HepG2 (cell line): ENCODE results near the gene KRT82. TPM values are rescaled to one million over a fixed set of nuclear protein-coding genes. Genes with fewer than 3 reads are reported as not detected.

Experiments used
- ATAC-seq: fragments of 200-7000 bp; cut with Tn5 transposase; 3 replicates; pipeline ENCODE4 v1.9.1; 2020; ENCODE audit warnings: mild to moderate bottlenecking, moderate library complexity
- BruUV-seq: library from RNA; stranded (reverse); fragments of 400-500 nt; replicated peaks from 2 replicates; lab custom pipeline; 2021; lab: Mats Ljungman, UMichigan
- CTCF ChIA-PET: fragments of 300-600 bp; formaldehyde crosslinking; extraction: SDS; loops from one replicate; lab custom pipeline; 2021; ENCODE audit warnings: low total read pairs, inconsistent platforms, low intra/inter-chr PET ratio; lab: Yijun Ruan, JAX
- POLR2A ChIA-PET: fragments of 350-600 bp; sonication (Branson Sonifier 250); formaldehyde crosslinking; loops from one replicate; lab custom pipeline; 2020; ENCODE audit warnings: antibody characterized with exemption, inconsistent platforms; lab: Yijun Ruan, JAX
- DNase-seq: peaks from one replicate; pipeline ENCODE4 v3.0.0-alpha.2; 2015; ENCODE audit warnings: low spot score
- FAIRE-seq: peaks from 3 replicates; lab custom pipeline; 2011; peaks lifted over from hg19 to GRCh38; lab: Jason Lieb, UNC
- H2AFZ ChIP-seq: one replicate; pipeline ENCODE4 v1.6.1; 2011; ENCODE audit warnings: low read length, inconsistent platforms
- H3K27ac ChIP-seq: fragments of 300-600 bp; 3 replicates; pipeline ENCODE4 v1.8.0; 2011; ENCODE audit warnings: mixed run types, mild to moderate bottlenecking, mixed read lengths, low read length, inconsistent platforms; ENCODE audit not compliant: insufficient read depth; ENCODE audit errors: extremely low read length
- H3K27me3 ChIP-seq, 2 experiments: fragments of 200-600 bp in 1 of 2; 2 replicates in 1 of 2; 3 replicates in 1 of 2; pipeline versions ENCODE4 v1.6.0 to v1.8.0; 2011; ENCODE audit warnings: low read length in 2 of 2, mild to moderate bottlenecking in 2 of 2, moderate library complexity in 2 of 2, inconsistent platforms in 1 of 2; ENCODE audit not compliant: insufficient read depth in 2 of 2, control insufficient read depth in 1 of 2
- H3K36me3 ChIP-seq, 2 experiments: fragments of 200-600 bp in 1 of 2; replicated peaks in 1 of 2; 2 replicates in 1 of 2; 3 replicates in 1 of 2; pipeline versions ENCODE4 v1.5.1 to v1.8.0; 2011; ENCODE audit warnings: low read length in 2 of 2, inconsistent platforms in 1 of 2; ENCODE audit not compliant: insufficient read depth in 2 of 2, control insufficient read depth in 1 of 2
- H3K4me1 ChIP-seq: 2 replicates; pipeline ENCODE4 v1.5.1; 2012; ENCODE audit warnings: low read length, inconsistent platforms; ENCODE audit not compliant: insufficient read depth
- H3K4me2 ChIP-seq: 2 replicates; pipeline ENCODE4 v1.6.0; 2011; ENCODE audit warnings: low read depth, low read length, inconsistent platforms
- H3K4me3 ChIP-seq, 3 experiments: fragments of 200-600 bp in 1 of 3; sonication (generic), shearing (Covaris generic) in 1 of 3; replicated peaks in 1 of 3; 2 replicates each; pipeline ENCODE4 v1.5.1; 2011 to 2016; ENCODE audit warnings: low read length in 3 of 3, inconsistent platforms in 2 of 3, low read depth in 2 of 3, mild to moderate bottlenecking in 2 of 3, control low read depth in 1 of 3, mixed read lengths in 1 of 3; ENCODE audit not compliant: insufficient read depth in 1 of 3
- H3K79me2 ChIP-seq: one replicate; pipeline ENCODE4 v1.6.1; 2011; ENCODE audit warnings: low read length, inconsistent platforms; ENCODE audit not compliant: insufficient read depth
- H3K9ac ChIP-seq: 2 replicates; pipeline ENCODE4 v1.6.0; 2011; ENCODE audit warnings: mild to moderate bottlenecking, low read depth, low read length, inconsistent platforms; ENCODE audit not compliant: insufficient read depth
- H3K9me3 ChIP-seq: 2 replicates; pipeline ENCODE4 v1.5.1; 2012; ENCODE audit warnings: mild to moderate bottlenecking, low read length
- H4K20me1 ChIP-seq: 2 replicates; pipeline ENCODE4 v1.6.0; 2011; ENCODE audit warnings: inconsistent platforms, mild to moderate bottlenecking, low read length, moderate library complexity; ENCODE audit not compliant: insufficient read depth
- ARHGAP35 ChIP-seq: sonication (generic); formaldehyde crosslinking; IDR thresholded peaks from 2 replicates; pipeline ENCODE4 v1.9.0; 2022; ENCODE audit warnings: mild to moderate bottlenecking, inconsistent platforms, moderate library complexity, missing genetic modification reagents, borderline replicate concordance
- CBX1 ChIP-seq: IDR thresholded peaks from one replicate; pipeline ENCODE4 v1.6.1; 2016; ENCODE audit warnings: antibody characterized with exemption, low read depth
- DPF2 ChIP-seq: sonication (generic); formaldehyde crosslinking; IDR thresholded peaks from 2 replicates; pipeline ENCODE4 v1.4.0; 2020; ENCODE audit warnings: mild to moderate bottlenecking, low read depth, missing genetic modification reagents, borderline replicate concordance
- HCFC1 ChIP-seq: fragments of 150-350 bp; IDR thresholded peaks from 2 replicates; pipeline ENCODE4 v1.6.1; 2014; ENCODE audit warnings: low read depth, low read length
- HNF4A ChIP-seq: sonication (generic); formaldehyde crosslinking; IDR thresholded peaks from 2 replicates; pipeline ENCODE4 v1.4.0; 2020; ENCODE audit warnings: missing genetic modification reagents
- ISX ChIP-seq: sonication (generic); formaldehyde crosslinking; conservative IDR thresholded peaks from 2 replicates; pipeline ENCODE4 v1.5.0; 2020; ENCODE audit warnings: missing genetic modification reagents
- JUNB ChIP-seq: sonication (generic); formaldehyde crosslinking; IDR thresholded peaks from 2 replicates; pipeline ENCODE4 v1.8.0; 2022; ENCODE audit warnings: missing genetic modification reagents, mild to moderate bottlenecking, borderline replicate concordance
- NFKB2 ChIP-seq: sonication (generic); formaldehyde crosslinking; IDR thresholded peaks from 2 replicates; pipeline ENCODE4 v1.4.0; 2020; ENCODE audit warnings: missing genetic modification reagents, borderline replicate concordance
- NKX3-1 ChIP-seq: sonication (generic); formaldehyde crosslinking; IDR thresholded peaks from 2 replicates; pipeline ENCODE4 v1.5.0; 2020; ENCODE audit warnings: missing genetic modification reagents
- ZFP82 ChIP-seq: sonication (generic); formaldehyde crosslinking; IDR thresholded peaks from 2 replicates; pipeline ENCODE4 v1.5.1; 2020; ENCODE audit warnings: mild to moderate bottlenecking, missing genetic modification reagents, borderline replicate concordance
- ZNF207 ChIP-seq: fragments of 450-650 bp; IDR thresholded peaks from 2 replicates; pipeline ENCODE4 v1.6.1; 2016; ENCODE audit warnings: antibody characterized with exemption, borderline replicate concordance
- ZNF292 ChIP-seq: sonication (generic); formaldehyde crosslinking; IDR thresholded peaks from 2 replicates; pipeline ENCODE4 v1.8.1; 2022; ENCODE audit warnings: mild to moderate bottlenecking, low read depth, missing genetic modification reagents, borderline replicate concordance
- ZNF30 ChIP-seq: sonication (generic); formaldehyde crosslinking; IDR thresholded peaks from 2 replicates; pipeline ENCODE4 v1.5.0; 2020; ENCODE audit warnings: mild to moderate bottlenecking, missing genetic modification reagents
- ZNF451 ChIP-seq: sonication (generic); formaldehyde crosslinking; IDR thresholded peaks from 2 replicates; pipeline ENCODE4 v1.5.0; 2020; ENCODE audit warnings: mild to moderate bottlenecking, missing genetic modification reagents
- ZNF607 ChIP-seq: sonication (generic); formaldehyde crosslinking; IDR thresholded peaks from 2 replicates; pipeline ENCODE4 v1.5.1; 2020; ENCODE audit warnings: missing genetic modification reagents, mild to moderate bottlenecking, borderline replicate concordance
- ZNF616 ChIP-seq: sonication (generic); formaldehyde crosslinking; IDR thresholded peaks from 2 replicates; pipeline ENCODE4 v1.5.0; 2020; ENCODE audit warnings: low read depth, mild to moderate bottlenecking, missing genetic modification reagents
- ZNF749 ChIP-seq: sonication (generic); formaldehyde crosslinking; IDR thresholded peaks from 2 replicates; pipeline ENCODE4 v1.8.0; 2022; ENCODE audit warnings: mild to moderate bottlenecking, missing genetic modification reagents, moderate library complexity, borderline replicate concordance
- ZNF766 ChIP-seq: sonication (generic); formaldehyde crosslinking; IDR thresholded peaks from 2 replicates; pipeline ENCODE4 v1.5.0; 2020; ENCODE audit warnings: missing genetic modification reagents, borderline replicate concordance
- ZNF878 ChIP-seq: sonication (generic); formaldehyde crosslinking; IDR thresholded peaks from 2 replicates; pipeline ENCODE4 v1.8.1; 2023; ENCODE audit warnings: mild to moderate bottlenecking, missing genetic modification reagents, moderate library complexity
- WGBS: methylation state at CpG from one replicate; pipeline ENCODE4 v1.1.6; 2017; ENCODE audit warnings: low lambda C conversion rate; 5-methylcytosine and 5-hydroxymethylcytosine counted together
- in situ Hi-C: cut with HindIII; loops from 2 replicates; pipeline ENCODE4 v1.10.0; 2017; ENCODE audit warnings: low pct_unique_long_range_greater_than_20kb; ENCODE audit not compliant: extremely low pct_ligation_motif_present
- intact Hi-C: fragments of 100-400 bp; cut with micrococcal nuclease; formaldehyde crosslinking; loops from one replicate; pipeline ENCODE4 v1.10.0; 2022; ENCODE audit not compliant: unreplicated experiment
- polyA plus RNA-seq, 8 experiments: library from polyadenylated mRNA; depleted of rRNA in 3 of 8; stranded (reverse) in 7 of 8; unstranded in 1 of 8; fragments of >200 nt; fragmentation: Illumina TruSeq in 4 of 8; extraction: Trizol in 4 of 8; gene quantifications; 2 replicates each; pipeline versions ENCODE4 v1.2.1 to v1.2.3, GENCODE V29; 2011 to 2016; ENCODE audit warnings: low read depth in 4 of 8, missing spikeins in 1 of 8, mixed read lengths in 1 of 8; ENCODE audit not compliant: insufficient read depth in 1 of 8
- total RNA-seq, 5 experiments: library from RNA; depleted of rRNA; stranded (reverse); fragments of >200 nt; fragmentation: Illumina TruSeq; extraction: Trizol; gene quantifications; 2 replicates each; pipeline ENCODE4 v1.2.3, GENCODE V29; 2016; ENCODE audit warnings: low read depth in 1 of 5
- TF ChIP-seq, protein P1 (sequence below): sonication (generic); formaldehyde crosslinking; IDR thresholded peaks from 2 replicates; pipeline ENCODE4 v1.4.0; 2020; ENCODE audit warnings: mild to moderate bottlenecking, missing genetic modification reagents, borderline replicate concordance

The KRT82 gene
- total and polyA plus RNA-seq, 2 of the 13 experiments (the other 11 are each of a cell fraction or from before 2014, with no cell fraction given): not detected

DNA sequence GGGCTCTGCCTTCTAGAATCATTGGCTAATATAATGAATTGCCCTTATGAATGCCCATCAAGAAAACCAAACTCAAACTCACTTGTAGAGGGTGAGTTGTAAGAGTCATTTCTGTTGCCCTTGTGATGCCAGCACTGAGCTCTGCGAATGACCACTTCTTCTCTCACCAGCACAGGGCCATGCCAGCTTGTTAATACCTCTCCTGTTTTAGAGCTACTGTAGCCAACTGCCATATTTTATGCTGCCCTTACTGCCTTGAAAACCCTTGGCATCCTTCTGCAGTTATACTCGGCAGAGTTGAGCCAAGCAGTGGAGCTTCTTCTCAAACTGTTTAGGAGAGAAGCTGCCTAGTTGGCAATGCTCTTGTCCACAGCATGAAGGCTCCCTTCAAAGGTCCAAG is 19.9 kb upstream of the KRT82 start (continued):
- no peak for TF ChIP-seq CBX1
- TF ChIP-seq DPF2: no peak
- no peak for TF ChIP-seq ZFP82 (CRISPR knock-in tag)
- no peak for TF ChIP-seq HNF4A
- no peak for TF ChIP-seq ZNF451
- TF ChIP-seq, protein P1, sequence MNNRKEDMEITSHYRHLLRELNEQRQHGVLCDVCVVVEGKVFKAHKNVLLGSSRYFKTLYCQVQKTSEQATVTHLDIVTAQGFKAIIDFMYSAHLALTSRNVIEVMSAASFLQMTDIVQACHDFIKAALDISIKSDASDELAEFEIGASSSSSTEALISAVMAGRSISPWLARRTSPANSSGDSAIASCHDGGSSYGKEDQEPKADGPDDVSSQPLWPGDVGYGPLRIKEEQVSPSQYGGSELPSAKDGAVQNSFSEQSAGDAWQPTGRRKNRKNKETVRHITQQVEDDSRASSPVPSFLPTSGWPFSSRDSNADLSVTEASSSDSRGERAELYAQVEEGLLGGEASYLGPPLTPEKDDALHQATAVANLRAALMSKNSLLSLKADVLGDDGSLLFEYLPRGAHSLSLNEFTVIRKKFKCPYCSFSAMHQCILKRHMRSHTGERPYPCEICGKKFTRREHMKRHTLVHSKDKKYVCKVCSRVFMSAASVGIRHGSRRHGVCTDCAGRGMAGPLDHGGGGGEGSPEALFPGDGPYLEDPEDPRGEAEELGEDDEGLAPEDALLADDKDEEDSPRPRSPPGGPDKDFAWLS: no peak
- no peak for TF ChIP-seq NFKB2 (CRISPR knock-in tag)
- no peak for TF ChIP-seq ZNF749 (CRISPR knock-in tag)
- TF ChIP-seq ZNF30: no peak
- no peak for TF ChIP-seq ZNF878
- TF ChIP-seq ISX (CRISPR knock-in tag): no peak
- TF ChIP-seq ARHGAP35: no peak

DNA sequence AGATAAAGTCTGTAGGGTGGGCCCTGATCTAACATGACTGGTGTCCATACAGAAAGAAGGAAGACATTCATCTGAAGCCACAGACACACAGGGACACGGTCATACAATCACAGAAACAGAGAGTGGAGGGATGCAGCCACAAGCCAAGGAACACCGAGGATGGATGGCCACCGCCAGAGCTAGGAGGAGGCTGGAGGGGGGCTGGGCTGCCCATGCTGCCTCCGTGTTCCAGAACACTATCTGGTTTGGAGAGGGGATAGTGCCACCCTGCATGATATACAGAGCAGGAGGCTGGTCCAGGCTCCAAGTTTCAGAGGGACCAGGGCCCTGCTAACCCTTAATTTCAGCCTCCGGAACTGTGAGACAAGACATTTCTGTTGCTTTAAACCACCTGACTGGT is 19.3 kb upstream of the KRT82 start:
- ATAC-seq (no peak), FAIRE-seq (no peak), DNase-seq (no peak)
- TF ChIP-seq ZNF607 (no peak), JUNB (no peak), NKX3-1 (CRISPR knock-in tag) (no peak), ZNF207 (no peak), ZNF766 (no peak), ZNF292 (CRISPR knock-in tag) (no peak), ZNF616 (CRISPR knock-in tag) (no peak), HCFC1 (no peak)
- ChIA-PET CTCF (no interaction called here), POLR2A (no interaction called here)
- in situ Hi-C loops: no loop called here
- Histone ChIP-seq H3K27ac (no peak overlapping the region), H3K27me3 (peaks cover 3 to 34% of the 10 kb centered on the region in 2 experiments; a peak in 3 of 5 replicates), H3K9ac (no peak overlapping the region), H3K4me2 (no peak overlapping the region), H2AFZ (no peak overlapping the region), H3K9me3 (no peaks in the 10 kb centered on the region), H4K20me1 (no peaks in the 10 kb centered on the region), H3K4me1 (no peaks in the 10 kb centered on the region), H3K36me3 (no peaks in the 10 kb centered on the region), H3K4me3 (no peak overlapping the region), H3K79me2 (no peaks in the 10 kb centered on the region)
- no TSS peak for BruUV-seq
- WGBS: 45% methylated on average over 5 of the region's 5 CpGs
- intact Hi-C loops: no loop called here
